Hepatocyte (in vitro differentiated cells): Measurements from ENCODE around the gene MAP2.

Experiments
- CTCF ChIP-seq: fragments of 200-600 bp; sonication (generic); IDR thresholded peaks from 2 replicates; pipeline ENCODE4 v1.5.1; 2016; ENCODE audit warnings: antibody characterized with exemption, mild to moderate bottlenecking; ENCODE audit not compliant: poor library complexity
- EZH2 ChIP-seq: fragments of 200-600 bp; sonication (generic); IDR thresholded peaks from 2 replicates; pipeline ENCODE4 v1.6.1; 2016; ENCODE audit warnings: antibody characterized with exemption, mild to moderate bottlenecking, borderline replicate concordance
- EZH2phosphoT487 ChIP-seq: fragments of 200-600 bp; sonication (generic); IDR thresholded peaks from one replicate; pipeline ENCODE4 v1.6.1; 2018; ENCODE audit warnings: antibody characterized with exemption, mild to moderate bottlenecking, low read depth, moderate library complexity; ENCODE audit not compliant: unreplicated experiment, severe bottlenecking

- TF ChIP-seq CTCF (no peak), EZH2 (no peak), EZH2phosphoT487 (no peak)
Measured at GRCh38 chr2:209422191-209422754, 1.6 kb upstream of the MAP2 start.
